ENCODE measurements around the gene ADAMTS20.
"Not testable (repeated sequence)": the region's sequence is repeated elsewhere in the genome, so short reads cannot be mapped to it uniquely, and the experiment has no call there.

DNA sequence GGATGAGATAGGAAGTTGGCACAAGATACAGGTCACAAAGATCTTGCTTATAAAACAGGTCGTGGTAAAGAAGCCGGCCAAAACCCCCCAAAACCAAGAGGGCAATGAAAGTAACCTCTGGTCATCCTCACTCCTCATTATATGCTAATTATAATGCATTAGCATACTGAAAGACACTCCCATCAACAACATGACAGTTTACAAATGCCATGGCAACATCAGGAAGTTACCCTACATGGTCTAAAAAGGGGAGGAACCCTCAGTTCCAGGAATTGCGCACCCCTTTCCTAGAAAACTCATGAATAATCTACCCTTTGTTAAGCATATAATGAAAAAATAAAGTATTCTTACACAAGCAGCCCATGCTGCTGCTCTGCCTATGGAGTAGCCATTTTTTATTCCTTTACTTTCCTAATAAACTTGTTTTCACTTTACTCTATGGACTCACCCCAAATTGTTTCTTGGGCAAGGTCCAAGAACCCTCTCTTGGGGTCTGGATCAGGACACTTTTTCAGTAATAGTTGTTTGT lies 210.2 kb downstream of the ADAMTS20 start:
- not testable (repeated sequence) for TF ChIP-seq TAF1 (IDR thresholded peaks at IDR 0.05; ENCODE audit: borderline replicate concordance, low read depth, low read length); POLR2AphosphoS5 (IDR thresholded peaks at IDR 0.05; ENCODE audit: low read depth, low read length); POLR2A (IDR thresholded peaks at IDR 0.05; ENCODE audit: low read depth, low read length)

Measured in GM12892 (cell line).